Keratinocyte (primary cell): ENCODE measurements around the gene ZNF76. TPM values are rescaled to one million over a fixed set of nuclear protein-coding genes. Genes with fewer than 3 reads are reported as not detected.

Experiments used
- DNase-seq: peaks from one replicate; pipeline ENCODE4 v3.0.0-alpha.2; 2011; ENCODE audit warnings: low read depth, missing footprints, low spot score
- FAIRE-seq: peaks from 2 replicates; lab custom pipeline; 2011; peaks lifted over from hg19 to GRCh38; lab: Jason Lieb, UNC
- H2AFZ ChIP-seq: 2 replicates; pipeline ENCODE4 v1.6.0; 2012; ENCODE audit warnings: low read length, control low read depth, inconsistent platforms; ENCODE audit not compliant: control insufficient read depth
- H3K27ac ChIP-seq: 2 replicates; pipeline ENCODE4 v1.5.1; 2011; ENCODE audit warnings: low read length; ENCODE audit not compliant: control insufficient read depth, insufficient read depth
- H3K27me3 ChIP-seq: 3 replicates; pipeline ENCODE4 v1.6.0; 2011; ENCODE audit warnings: low read length; ENCODE audit not compliant: control insufficient read depth, insufficient read depth; ENCODE audit errors: extremely low read depth
- H3K36me3 ChIP-seq, 2 experiments: 2 replicates in 1 of 2; 3 replicates in 1 of 2; pipeline ENCODE4 v1.5.1; 2011; ENCODE audit warnings: low read length in 2 of 2, mild to moderate bottlenecking in 1 of 2; ENCODE audit not compliant: control insufficient read depth in 2 of 2, insufficient read depth in 2 of 2; ENCODE audit errors: extremely low read depth in 1 of 2
- H3K4me1 ChIP-seq: 3 replicates; pipeline ENCODE4 v1.5.1; 2011; ENCODE audit warnings: low read length; ENCODE audit not compliant: control insufficient read depth, insufficient read depth; ENCODE audit errors: extremely low read depth
- H3K4me2 ChIP-seq: 3 replicates; pipeline ENCODE4 v1.6.0; 2011; ENCODE audit warnings: low read depth, low read length; ENCODE audit not compliant: control insufficient read depth, insufficient read depth; ENCODE audit errors: extremely low read depth
- H3K4me3 ChIP-seq, 3 experiments: fragments of 200-600 bp in 1 of 3; sonication (generic) in 1 of 3; 2 replicates in 2 of 3; 3 replicates in 1 of 3; pipeline ENCODE4 v1.5.1; 2011 to 2016; ENCODE audit warnings: low read length in 3 of 3, mild to moderate bottlenecking in 3 of 3, control low read depth in 2 of 3, inconsistent platforms in 1 of 3, low read depth in 1 of 3, mixed read lengths in 1 of 3, mixed run types in 1 of 3, moderate library complexity in 1 of 3; ENCODE audit not compliant: control insufficient read depth in 2 of 3, insufficient read depth in 2 of 3; ENCODE audit errors: extremely low read depth in 1 of 3
- H3K79me2 ChIP-seq: 2 replicates; pipeline ENCODE4 v1.6.0; 2012; ENCODE audit warnings: low read length; ENCODE audit not compliant: control insufficient read depth, insufficient read depth
- H3K9ac ChIP-seq: 3 replicates; pipeline ENCODE4 v1.6.0; 2011; ENCODE audit warnings: low read length; ENCODE audit not compliant: control insufficient read depth, insufficient read depth; ENCODE audit errors: extremely low read depth
- H3K9me1 ChIP-seq: 3 replicates; pipeline ENCODE4 v1.6.0; 2011; ENCODE audit warnings: low read length; ENCODE audit not compliant: control insufficient read depth, insufficient read depth; ENCODE audit errors: extremely low read depth
- H3K9me3 ChIP-seq: 2 replicates; pipeline ENCODE4 v1.5.1; 2012; ENCODE audit warnings: low read depth, low read length; ENCODE audit not compliant: control insufficient read depth
- H4K20me1 ChIP-seq: 3 replicates; pipeline ENCODE4 v1.6.0; 2011; ENCODE audit warnings: low read length; ENCODE audit not compliant: control insufficient read depth, insufficient read depth; ENCODE audit errors: extremely low read depth
- CTCF ChIP-seq, 3 experiments: IDR thresholded peaks in 1 of 3; conservative IDR thresholded peaks in 1 of 3; optimal IDR thresholded peaks in 1 of 3; 2 replicates in 2 of 3; 3 replicates in 1 of 3; pipeline versions ENCODE3 to v1.5.1; 2011; ENCODE audit warnings: low read length in 3 of 3, mild to moderate bottlenecking in 3 of 3, moderate library complexity in 2 of 3, control low read depth in 1 of 3, inconsistent platforms in 1 of 3; ENCODE audit not compliant: insufficient read depth in 2 of 3; ENCODE audit errors: extremely low read depth in 1 of 3
- EZH2 ChIP-seq: IDR thresholded peaks from one replicate; pipeline ENCODE4 v1.6.1; 2012; ENCODE audit warnings: inconsistent platforms, mild to moderate bottlenecking, low read length, moderate library complexity
- dilution Hi-C: fragments of 300-500 bp; cut with MboI; formaldehyde crosslinking; loops from one replicate; pipeline ENCODE4 v1.7.0; 2020; ENCODE audit warnings: low sequenced_read_pairs; ENCODE audit not compliant: extremely low pct_ligation_motif_present
- polyA plus RNA-seq, 5 experiments: library from polyadenylated mRNA; depleted of rRNA in 3 of 5; stranded (reverse) in 3 of 5; stranded (forward) in 1 of 5; unstranded in 1 of 5; fragments of >200 nt; gene quantifications; 1 replicate in 1 of 5; 2 replicates in 3 of 5; 3 replicates in 1 of 5; pipeline versions ENCODE4 v1.2.1 to v1.2.3, GENCODE V29; 2011 to 2012; ENCODE audit warnings: missing spikeins in 2 of 5, low read depth in 1 of 5, low replicate concordance in 1 of 5

The ZNF76 gene
- polyA plus RNA-seq, 1 donor (not counting 4 experiments of a cell fraction or from before 2014, with no cell fraction given), result 7.2 TPM

- DNase-seq (no peak), FAIRE-seq (no peak)
- no peaks in the 10 kb centered on the region for H3K27me3 ChIP-seq
- peaks cover 40% of the 10 kb centered on the region for H3K79me2 ChIP-seq
- H3K9me3 ChIP-seq, result no peaks in the 10 kb centered on the region
- H3K4me3 ChIP-seq, result peak overlapping the region; percentile 68 to 90 (median 81)
- H3K4me2 ChIP-seq, result peak overlapping the region; percentile 99
- dilution Hi-C loops, result no loop called here
- H2AFZ ChIP-seq, result peak overlapping the region; percentile 2
- H4K20me1 ChIP-seq, result no peaks in the 10 kb centered on the region
- H3K27ac ChIP-seq, result peak overlapping the region; percentile 82
- no peak for TF ChIP-seq CTCF (optimal IDR thresholded peaks at IDR 0.05 in 1 of 3, IDR thresholded peaks at IDR 0.05 in 1 of 3, conservative IDR thresholded peaks at IDR 0.05 in 1 of 3; ENCODE audit: extremely low read depth in 1 of 3, insufficient read depth in 2 of 3, low read length in 3 of 3)
- TF ChIP-seq EZH2, result no peak
- peaks cover 20% of the 10 kb centered on the region for H3K4me1 ChIP-seq
- H3K9me1 ChIP-seq, result peaks cover 5% of the 10 kb centered on the region
- peak overlapping the region; percentile 87 for H3K9ac ChIP-seq
- H3K36me3 ChIP-seq, result peaks cover 6 to 22% of the 10 kb centered on the region in 2 experiments
Measured at GRCh38 chr6:35343092-35343834, 83.7 kb downstream of the ZNF76 start.

GRCh38 chr6:35343835-35344550 is 84.5 kb downstream of the ZNF76 start:
- H3K9ac ChIP-seq, result peak overlapping the region; percentile 87
- no peak for DNase-seq
- H3K4me1 ChIP-seq, result peaks cover 20% of the 10 kb centered on the region
- peaks cover 9 to 22% of the 10 kb centered on the region in 2 experiments for H3K36me3 ChIP-seq
- dilution Hi-C loops, result no loop called here
- H3K4me3 ChIP-seq, result peak overlapping the region; percentile 68 to 90 (median 81)
- TF ChIP-seq CTCF (optimal IDR thresholded peaks at IDR 0.05 in 1 of 3, IDR thresholded peaks at IDR 0.05 in 1 of 3, conservative IDR thresholded peaks at IDR 0.05 in 1 of 3; ENCODE audit: extremely low read depth in 1 of 3, insufficient read depth in 2 of 3, low read length in 3 of 3) (no peak), EZH2 (no peak)
- H4K20me1 ChIP-seq, result no peaks in the 10 kb centered on the region
- H3K4me2 ChIP-seq, result peak overlapping the region; percentile 99
- H3K27ac ChIP-seq, result peak overlapping the region; percentile 82
- H3K9me1 ChIP-seq, result peaks cover 5% of the 10 kb centered on the region
- H2AFZ ChIP-seq, result no peak overlapping the region
- no peaks in the 10 kb centered on the region for H3K27me3 ChIP-seq
- peaks cover 40% of the 10 kb centered on the region for H3K79me2 ChIP-seq
- FAIRE-seq, result no peak
- H3K9me3 ChIP-seq, result no peaks in the 10 kb centered on the region

Other genes with a start within 250 kb of the ZNF76 start
- not detected in 3 replicates for gene TCP11, start 118.4 kb upstream of the ZNF76 start, polyA plus RNA-seq
- gene SCUBE3, start 45.8 kb upstream of the ZNF76 start, polyA plus RNA-seq, result 0.01 to 0.02 TPM in 2 of 3 replicates, not detected in the other
- 12.4 to 17.4 TPM (median 17.3 TPM) in 3 replicates for gene DEF6, start 38.1 kb downstream of the ZNF76 start, polyA plus RNA-seq
- 15.1 to 24.4 TPM (median 20.6 TPM) in 3 replicates for gene PPARD, start 82.8 kb downstream of the ZNF76 start, polyA plus RNA-seq
- 4.2 to 6.4 TPM (median 5.8 TPM) in 3 replicates for gene FANCE, start 192.6 kb downstream of the ZNF76 start, polyA plus RNA-seq
- 2,190 to 2,462 TPM (median 2,432 TPM) in 3 replicates for gene RPL10A, start 208.7 kb downstream of the ZNF76 start, polyA plus RNA-seq
- gene TEAD3, start 237.3 kb downstream of the ZNF76 start, polyA plus RNA-seq, result 5.7 to 11.1 TPM (median 8.0 TPM) in 3 replicates